ENCODE results near the gene ZNF529. TPM values are rescaled to one million over a fixed set of nuclear protein-coding genes. Genes with fewer than 3 reads are reported as not detected.

The ZNF529 gene
- total and polyA plus RNA-seq, 2 of the 13 experiments (the other 11 are each of a cell fraction or from before 2014, with no cell fraction given) = 9.3 to 10.6 TPM

DNA sequence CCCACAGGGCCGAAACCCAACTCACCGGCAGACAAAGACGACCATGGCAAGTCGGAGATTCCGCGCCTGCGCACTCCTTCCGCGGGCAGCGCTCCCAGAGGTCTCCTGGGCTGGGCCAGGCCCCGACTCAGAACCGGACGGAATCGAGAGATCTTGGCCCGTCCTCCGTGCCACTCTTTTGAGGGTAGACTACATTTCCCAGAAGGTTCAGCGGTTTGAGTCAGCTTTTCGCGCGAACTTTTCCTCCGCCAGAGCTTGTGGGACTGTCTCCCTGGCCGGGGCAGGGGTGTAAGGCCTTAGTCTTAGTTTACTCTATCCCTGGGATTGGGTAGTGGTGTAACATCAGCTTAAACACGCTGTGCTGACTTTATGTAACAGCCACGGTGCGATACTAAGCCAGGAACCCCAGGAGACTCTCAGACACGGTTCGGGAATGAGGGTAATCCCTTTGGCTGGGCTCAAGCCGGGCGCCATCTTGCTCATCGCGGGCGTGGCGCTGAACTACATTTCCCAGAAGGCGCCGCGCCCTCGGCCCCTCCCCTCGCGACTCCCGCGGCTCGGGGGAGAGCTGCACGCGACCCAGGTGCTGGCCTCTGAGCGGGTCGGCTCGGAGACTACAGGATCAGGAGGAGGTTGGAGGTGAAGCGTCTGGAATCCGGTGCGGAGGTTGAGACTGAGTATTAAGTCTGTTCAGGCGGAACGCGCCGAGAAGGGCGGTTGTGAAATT lies 44.7 kb downstream of the ZNF529 start, which contains the start of gene ZNF260 (continued):
- TF ChIP-seq, protein P1, sequence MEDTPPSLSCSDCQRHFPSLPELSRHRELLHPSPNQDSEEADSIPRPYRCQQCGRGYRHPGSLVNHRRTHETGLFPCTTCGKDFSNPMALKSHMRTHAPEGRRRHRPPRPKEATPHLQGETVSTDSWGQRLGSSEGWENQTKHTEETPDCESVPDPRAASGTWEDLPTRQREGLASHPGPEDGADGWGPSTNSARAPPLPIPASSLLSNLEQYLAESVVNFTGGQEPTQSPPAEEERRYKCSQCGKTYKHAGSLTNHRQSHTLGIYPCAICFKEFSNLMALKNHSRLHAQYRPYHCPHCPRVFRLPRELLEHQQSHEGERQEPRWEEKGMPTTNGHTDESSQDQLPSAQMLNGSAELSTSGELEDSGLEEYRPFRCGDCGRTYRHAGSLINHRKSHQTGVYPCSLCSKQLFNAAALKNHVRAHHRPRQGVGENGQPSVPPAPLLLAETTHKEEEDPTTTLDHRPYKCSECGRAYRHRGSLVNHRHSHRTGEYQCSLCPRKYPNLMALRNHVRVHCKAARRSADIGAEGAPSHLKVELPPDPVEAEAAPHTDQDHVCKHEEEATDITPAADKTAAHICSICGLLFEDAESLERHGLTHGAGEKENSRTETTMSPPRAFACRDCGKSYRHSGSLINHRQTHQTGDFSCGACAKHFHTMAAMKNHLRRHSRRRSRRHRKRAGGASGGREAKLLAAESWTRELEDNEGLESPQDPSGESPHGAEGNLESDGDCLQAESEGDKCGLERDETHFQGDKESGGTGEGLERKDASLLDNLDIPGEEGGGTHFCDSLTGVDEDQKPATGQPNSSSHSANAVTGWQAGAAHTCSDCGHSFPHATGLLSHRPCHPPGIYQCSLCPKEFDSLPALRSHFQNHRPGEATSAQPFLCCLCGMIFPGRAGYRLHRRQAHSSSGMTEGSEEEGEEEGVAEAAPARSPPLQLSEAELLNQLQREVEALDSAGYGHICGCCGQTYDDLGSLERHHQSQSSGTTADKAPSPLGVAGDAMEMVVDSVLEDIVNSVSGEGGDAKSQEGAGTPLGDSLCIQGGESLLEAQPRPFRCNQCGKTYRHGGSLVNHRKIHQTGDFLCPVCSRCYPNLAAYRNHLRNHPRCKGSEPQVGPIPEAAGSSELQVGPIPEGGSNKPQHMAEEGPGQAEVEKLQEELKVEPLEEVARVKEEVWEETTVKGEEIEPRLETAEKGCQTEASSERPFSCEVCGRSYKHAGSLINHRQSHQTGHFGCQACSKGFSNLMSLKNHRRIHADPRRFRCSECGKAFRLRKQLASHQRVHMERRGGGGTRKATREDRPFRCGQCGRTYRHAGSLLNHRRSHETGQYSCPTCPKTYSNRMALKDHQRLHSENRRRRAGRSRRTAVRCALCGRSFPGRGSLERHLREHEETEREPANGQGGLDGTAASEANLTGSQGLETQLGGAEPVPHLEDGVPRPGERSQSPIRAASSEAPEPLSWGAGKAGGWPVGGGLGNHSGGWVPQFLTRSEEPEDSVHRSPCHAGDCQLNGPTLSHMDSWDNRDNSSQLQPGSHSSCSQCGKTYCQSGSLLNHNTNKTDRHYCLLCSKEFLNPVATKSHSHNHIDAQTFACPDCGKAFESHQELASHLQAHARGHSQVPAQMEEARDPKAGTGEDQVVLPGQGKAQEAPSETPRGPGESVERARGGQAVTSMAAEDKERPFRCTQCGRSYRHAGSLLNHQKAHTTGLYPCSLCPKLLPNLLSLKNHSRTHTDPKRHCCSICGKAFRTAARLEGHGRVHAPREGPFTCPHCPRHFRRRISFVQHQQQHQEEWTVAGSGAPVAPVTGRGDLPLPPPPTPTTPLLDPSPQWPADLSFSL (CRISPR knock-in tag; IDR thresholded peaks at IDR 0.05) = no peak
- TF ChIP-seq IRX3 (CRISPR knock-in tag; IDR thresholded peaks at IDR 0.05; ENCODE audit: borderline replicate concordance, low read depth) (peak; percentile 58; the same call in 1 of the 2 replicates), PRPF4 (IDR thresholded peaks at IDR 0.05; ENCODE audit: low read depth, low read length, poor library complexity, severe bottlenecking) (no peak), SMAD9 (CRISPR knock-in tag; IDR thresholded peaks at IDR 0.05) (no peak), TSC22D2 (CRISPR knock-in tag; IDR thresholded peaks at IDR 0.05; ENCODE audit: borderline replicate concordance) (no peak), SRSF9 (IDR thresholded peaks at IDR 0.05; ENCODE audit: borderline replicate concordance, insufficient read depth, low read depth, low read length, poor library complexity, severe bottlenecking) (no peak), NCOA5 (CRISPR knock-in tag; IDR thresholded peaks at IDR 0.05) (no peak; the same call in 1 of the 2 replicates), ZBTB21 (CRISPR knock-in tag; IDR thresholded peaks at IDR 0.05) (no peak), PLRG1 (conservative IDR thresholded peaks at IDR 0.05) (no peak), KAT7 (CRISPR knock-in tag; IDR thresholded peaks at IDR 0.05; ENCODE audit: borderline replicate concordance) (no peak), RFXANK (CRISPR knock-in tag; IDR thresholded peaks at IDR 0.05) (0 out of 2 replicates have a peak, but pooled peaks have one; percentile 47), GABPB1 (CRISPR knock-in tag; IDR thresholded peaks at IDR 0.05) (peak; percentile 89)
- TF ChIP-seq, protein P2, sequence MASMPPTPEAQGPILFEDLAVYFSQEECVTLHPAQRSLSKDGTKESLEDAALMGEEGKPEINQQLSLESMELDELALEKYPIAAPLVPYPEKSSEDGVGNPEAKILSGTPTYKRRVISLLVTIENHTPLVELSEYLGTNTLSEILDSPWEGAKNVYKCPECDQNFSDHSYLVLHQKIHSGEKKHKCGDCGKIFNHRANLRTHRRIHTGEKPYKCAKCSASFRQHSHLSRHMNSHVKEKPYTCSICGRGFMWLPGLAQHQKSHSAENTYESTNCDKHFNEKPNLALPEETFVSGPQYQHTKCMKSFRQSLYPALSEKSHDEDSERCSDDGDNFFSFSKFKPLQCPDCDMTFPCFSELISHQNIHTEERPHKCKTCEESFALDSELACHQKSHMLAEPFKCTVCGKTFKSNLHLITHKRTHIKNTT (CRISPR knock-in tag; IDR thresholded peaks at IDR 0.05) = no peak
- TF ChIP-seq, protein P3, sequence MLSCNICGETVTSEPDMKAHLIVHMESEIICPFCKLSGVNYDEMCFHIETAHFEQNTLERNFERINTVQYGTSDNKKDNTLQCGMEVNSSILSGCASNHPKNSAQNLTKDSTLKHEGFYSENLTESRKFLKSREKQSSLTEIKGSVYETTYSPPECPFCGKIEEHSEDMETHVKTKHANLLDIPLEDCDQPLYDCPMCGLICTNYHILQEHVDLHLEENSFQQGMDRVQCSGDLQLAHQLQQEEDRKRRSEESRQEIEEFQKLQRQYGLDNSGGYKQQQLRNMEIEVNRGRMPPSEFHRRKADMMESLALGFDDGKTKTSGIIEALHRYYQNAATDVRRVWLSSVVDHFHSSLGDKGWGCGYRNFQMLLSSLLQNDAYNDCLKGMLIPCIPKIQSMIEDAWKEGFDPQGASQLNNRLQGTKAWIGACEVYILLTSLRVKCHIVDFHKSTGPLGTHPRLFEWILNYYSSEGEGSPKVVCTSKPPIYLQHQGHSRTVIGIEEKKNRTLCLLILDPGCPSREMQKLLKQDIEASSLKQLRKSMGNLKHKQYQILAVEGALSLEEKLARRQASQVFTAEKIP (CRISPR knock-in tag; IDR thresholded peaks at IDR 0.05; ENCODE audit: borderline replicate concordance) = no peak

Data from HepG2 (cell line).